ENCODE measurements around the gene MPC1.

GRCh38 chr6:166408936-166409755 is 26.4 kb upstream of the MPC1 start:
- TF ChIP-seq, protein P1, sequence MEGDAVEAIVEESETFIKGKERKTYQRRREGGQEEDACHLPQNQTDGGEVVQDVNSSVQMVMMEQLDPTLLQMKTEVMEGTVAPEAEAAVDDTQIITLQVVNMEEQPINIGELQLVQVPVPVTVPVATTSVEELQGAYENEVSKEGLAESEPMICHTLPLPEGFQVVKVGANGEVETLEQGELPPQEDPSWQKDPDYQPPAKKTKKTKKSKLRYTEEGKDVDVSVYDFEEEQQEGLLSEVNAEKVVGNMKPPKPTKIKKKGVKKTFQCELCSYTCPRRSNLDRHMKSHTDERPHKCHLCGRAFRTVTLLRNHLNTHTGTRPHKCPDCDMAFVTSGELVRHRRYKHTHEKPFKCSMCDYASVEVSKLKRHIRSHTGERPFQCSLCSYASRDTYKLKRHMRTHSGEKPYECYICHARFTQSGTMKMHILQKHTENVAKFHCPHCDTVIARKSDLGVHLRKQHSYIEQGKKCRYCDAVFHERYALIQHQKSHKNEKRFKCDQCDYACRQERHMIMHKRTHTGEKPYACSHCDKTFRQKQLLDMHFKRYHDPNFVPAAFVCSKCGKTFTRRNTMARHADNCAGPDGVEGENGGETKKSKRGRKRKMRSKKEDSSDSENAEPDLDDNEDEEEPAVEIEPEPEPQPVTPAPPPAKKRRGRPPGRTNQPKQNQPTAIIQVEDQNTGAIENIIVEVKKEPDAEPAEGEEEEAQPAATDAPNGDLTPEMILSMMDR (IDR thresholded peaks at IDR 0.05): no peak
- no peak for TF ChIP-seq POLR2A (IDR thresholded peaks at IDR 0.05)

Data from heart left ventricle (tissue), 13 donors.